Liver (tissue), 9 donors: ENCODE data around the gene PTPN12. TPM values are rescaled to one million over a fixed set of nuclear protein-coding genes. Genes with fewer than 3 reads are reported as not detected.

ENCODE experiments used
- DNase-seq: peaks from one replicate; pipeline ENCODE4 v3.0.0-alpha.2; 2017; ENCODE audit warnings: low spot score
- H3K27ac ChIP-seq, 2 donors: one replicate each; pipeline ENCODE4 v1.7.0; 2013; ENCODE audit warnings: inconsistent platforms in 2 of 2, low read length in 2 of 2, control low read depth in 1 of 2, low read depth in 1 of 2, mild to moderate bottlenecking in 1 of 2
- H3K27me3 ChIP-seq, 4 donors: one replicate each; pipeline versions ENCODE4 v1.6.1 to v1.7.0; 2013; ENCODE audit warnings: low read length in 3 of 4, inconsistent platforms in 1 of 4, mild to moderate bottlenecking in 1 of 4, moderate library complexity in 1 of 4; ENCODE audit not compliant: control insufficient read depth in 4 of 4, insufficient read depth in 4 of 4
- H3K36me3 ChIP-seq, 4 donors: one replicate each; pipeline versions ENCODE4 v1.6.1 to v1.7.0; 2013; ENCODE audit warnings: low read length in 3 of 4, mild to moderate bottlenecking in 3 of 4, low read depth in 1 of 4, moderate library complexity in 1 of 4; ENCODE audit not compliant: control insufficient read depth in 4 of 4, insufficient read depth in 3 of 4
- H3K4me1 ChIP-seq, 4 donors: one replicate each; pipeline versions ENCODE4 v1.6.1 to v1.7.0; 2013; ENCODE audit warnings: low read length in 3 of 4, mild to moderate bottlenecking in 3 of 4, moderate library complexity in 1 of 4; ENCODE audit not compliant: control insufficient read depth in 4 of 4, insufficient read depth in 4 of 4
- H3K4me3 ChIP-seq, 3 donors: one replicate each; pipeline versions ENCODE4 v1.6.1 to v1.7.0; 2013; ENCODE audit warnings: low read length in 3 of 3, control low read depth in 1 of 3, low read depth in 1 of 3, mild to moderate bottlenecking in 1 of 3
- H3K9ac ChIP-seq, 2 donors: one replicate each; pipeline ENCODE4 v1.7.0; 2013; ENCODE audit warnings: low read length in 2 of 2, mild to moderate bottlenecking in 2 of 2, moderate library complexity in 2 of 2, control low read depth in 1 of 2, low read depth in 1 of 2
- H3K9me3 ChIP-seq, 4 donors: one replicate each; pipeline versions ENCODE4 v1.6.1 to v1.7.0; 2013; ENCODE audit warnings: low read length in 3 of 4; ENCODE audit not compliant: control insufficient read depth in 4 of 4
- FOXA2 ChIP-seq: IDR thresholded peaks from 2 replicates; pipeline ENCODE4 v1.6.1; 2016; ENCODE audit warnings: antibody characterized with exemption
- GABPA ChIP-seq, 2 donors: IDR thresholded peaks in 1 of 2; conservative IDR thresholded peaks in 1 of 2; 2 replicates each; pipeline ENCODE4 v1.6.1; 2016; ENCODE audit warnings: antibody characterized with exemption in 2 of 2, mild to moderate bottlenecking in 1 of 2, moderate library complexity in 1 of 2
- MAX ChIP-seq: IDR thresholded peaks from 2 replicates; pipeline ENCODE4 v1.6.1; 2016; ENCODE audit warnings: antibody characterized with exemption
- NR2F2 ChIP-seq: IDR thresholded peaks from 2 replicates; pipeline ENCODE4 v1.6.1; 2016; ENCODE audit warnings: antibody characterized with exemption
- RAD21 ChIP-seq, 2 donors: IDR thresholded peaks; 2 replicates each; pipeline ENCODE4 v1.6.1; 2016; ENCODE audit warnings: antibody characterized with exemption in 2 of 2, mild to moderate bottlenecking in 2 of 2
- RXRA ChIP-seq, 2 donors: IDR thresholded peaks; 2 replicates each; pipeline ENCODE4 v1.6.1; 2017 to 2018; ENCODE audit warnings: antibody characterized with exemption in 2 of 2, mild to moderate bottlenecking in 1 of 2
- SP1 ChIP-seq: IDR thresholded peaks from 2 replicates; pipeline ENCODE4 v1.6.1; 2018; ENCODE audit warnings: antibody characterized with exemption, mild to moderate bottlenecking
- TAF1 ChIP-seq: conservative IDR thresholded peaks from 2 replicates; pipeline ENCODE4 v1.6.1; 2016; ENCODE audit warnings: antibody characterized with exemption, mild to moderate bottlenecking
- YY1 ChIP-seq: IDR thresholded peaks from 2 replicates; pipeline ENCODE4 v1.6.1; 2016; ENCODE audit warnings: antibody characterized with exemption, mild to moderate bottlenecking
- ZBTB33 ChIP-seq: IDR thresholded peaks from 2 replicates; pipeline ENCODE4 v1.6.1; 2016; ENCODE audit warnings: antibody characterized with exemption
- WGBS: extraction: QIAGEN DNeasy Blood & Tissue Kit; methylation state at CpG from one replicate; pipeline ENCODE4 v1.1.7; 2013; 5-methylcytosine and 5-hydroxymethylcytosine counted together
- polyA plus RNA-seq, 2 donors: library from polyadenylated mRNA; stranded (reverse) in 1 of 2; unstranded in 1 of 2; fragments of 200-250 nt in 1 of 2; fragments of >200 nt in 1 of 2; fragmentation: Nextera tagmentation in 1 of 2; extraction: Ambion mirVana in 1 of 2; gene quantifications; one replicate each; pipeline versions ENCODE4 v1.2.1 to v1.2.3, GENCODE V29; 2013 to 2015
- total RNA-seq, 2 donors: library from RNA; depleted of rRNA; stranded (reverse); fragments of >200 nt; gene quantifications; one replicate each; pipeline ENCODE4 v1.2.3, GENCODE V29; 2014
- TF ChIP-seq, protein P1 (sequence below): IDR thresholded peaks from 2 replicates; pipeline ENCODE4 v1.6.1; 2016; ENCODE audit warnings: antibody characterized with exemption
- TF ChIP-seq, protein P2 (sequence below): fragments of 150-350 bp; IDR thresholded peaks from 2 replicates; pipeline ENCODE4 v1.5.1; 2017; ENCODE audit warnings: improper control_type of control experiment, low read depth, low read length; ENCODE audit not compliant: missing input control
- donor health status: healthy.
- donor health status: healthy.
- donor health status: healthy.
- donor health status: healthy.
- donor health status: healthy.

Gene PTPN12
- total and polyA plus RNA-seq, 4 donors = 10.1 to 18.6 (median 15.3) TPM

DNA sequence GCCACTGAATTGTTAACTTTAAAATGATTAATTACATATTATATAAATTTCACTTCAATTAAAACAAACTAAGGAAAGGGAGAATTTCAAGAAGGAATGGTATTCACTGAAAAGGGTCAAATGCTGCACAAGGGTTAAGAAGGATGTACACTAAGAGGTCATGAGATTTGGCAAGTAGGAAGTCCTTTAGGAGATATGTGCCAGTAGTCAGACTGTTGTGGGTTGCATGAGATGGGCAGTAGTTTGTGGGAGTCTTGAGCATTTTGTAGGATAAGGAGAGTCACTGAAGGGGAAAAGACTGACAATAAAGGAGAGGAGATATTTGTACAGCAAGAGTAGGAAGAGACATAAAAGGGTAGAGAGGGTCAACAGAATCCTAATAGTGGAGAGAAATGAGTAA, 12.4 kb upstream of the PTPN12 start:
- H3K9ac ChIP-seq = no peak overlapping the region
- no peaks in the 10 kb centered on the region for H3K4me1 ChIP-seq
- TF ChIP-seq, protein P1, sequence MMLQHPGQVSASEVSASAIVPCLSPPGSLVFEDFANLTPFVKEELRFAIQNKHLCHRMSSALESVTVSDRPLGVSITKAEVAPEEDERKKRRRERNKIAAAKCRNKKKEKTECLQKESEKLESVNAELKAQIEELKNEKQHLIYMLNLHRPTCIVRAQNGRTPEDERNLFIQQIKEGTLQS = no peak
- no peak for TF ChIP-seq RAD21 (IDR thresholded peaks at IDR 0.05)
- no peak for TF ChIP-seq FOXA2
- no peak for TF ChIP-seq SP1
- TF ChIP-seq MAX = no peak
- TF ChIP-seq, protein P2, sequence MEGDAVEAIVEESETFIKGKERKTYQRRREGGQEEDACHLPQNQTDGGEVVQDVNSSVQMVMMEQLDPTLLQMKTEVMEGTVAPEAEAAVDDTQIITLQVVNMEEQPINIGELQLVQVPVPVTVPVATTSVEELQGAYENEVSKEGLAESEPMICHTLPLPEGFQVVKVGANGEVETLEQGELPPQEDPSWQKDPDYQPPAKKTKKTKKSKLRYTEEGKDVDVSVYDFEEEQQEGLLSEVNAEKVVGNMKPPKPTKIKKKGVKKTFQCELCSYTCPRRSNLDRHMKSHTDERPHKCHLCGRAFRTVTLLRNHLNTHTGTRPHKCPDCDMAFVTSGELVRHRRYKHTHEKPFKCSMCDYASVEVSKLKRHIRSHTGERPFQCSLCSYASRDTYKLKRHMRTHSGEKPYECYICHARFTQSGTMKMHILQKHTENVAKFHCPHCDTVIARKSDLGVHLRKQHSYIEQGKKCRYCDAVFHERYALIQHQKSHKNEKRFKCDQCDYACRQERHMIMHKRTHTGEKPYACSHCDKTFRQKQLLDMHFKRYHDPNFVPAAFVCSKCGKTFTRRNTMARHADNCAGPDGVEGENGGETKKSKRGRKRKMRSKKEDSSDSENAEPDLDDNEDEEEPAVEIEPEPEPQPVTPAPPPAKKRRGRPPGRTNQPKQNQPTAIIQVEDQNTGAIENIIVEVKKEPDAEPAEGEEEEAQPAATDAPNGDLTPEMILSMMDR = no peak
- TF ChIP-seq NR2F2 = no peak
- TF ChIP-seq GABPA (IDR thresholded peaks at IDR 0.05 in 1 of 2, conservative IDR thresholded peaks at IDR 0.05 in 1 of 2) = no peak
- no peak for TF ChIP-seq RXRA (IDR thresholded peaks at IDR 0.05)
- no peak for TF ChIP-seq ZBTB33
- TF ChIP-seq YY1 = no peak
- H3K9me3 ChIP-seq = no peaks in the 10 kb centered on the region
- H3K27me3 ChIP-seq = no peaks in the 10 kb centered on the region
- no peak for DNase-seq
- no peaks in the 10 kb centered on the region for H3K36me3 ChIP-seq
- no peak overlapping the region for H3K4me3 ChIP-seq
- H3K27ac ChIP-seq = no peak overlapping the region

DNA sequence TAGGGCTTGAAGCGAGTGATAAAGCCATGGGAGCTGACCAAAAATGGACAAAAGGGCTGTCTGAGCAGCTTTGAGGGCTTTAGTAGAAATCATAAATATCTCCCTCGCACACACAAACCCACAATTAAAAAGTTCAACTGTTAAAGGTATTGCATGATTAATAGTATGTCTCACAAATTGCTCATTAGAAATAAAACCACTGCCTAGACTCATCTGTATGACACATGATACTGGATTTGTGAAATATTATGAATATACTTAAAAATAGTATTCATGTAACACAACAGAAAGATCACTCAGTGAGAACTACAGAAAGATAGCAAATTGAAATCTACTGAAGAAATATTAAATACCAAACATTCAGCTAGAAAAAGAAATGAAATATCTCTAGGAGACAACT, 11.9 kb upstream of the PTPN12 start:
- Histone ChIP-seq H3K9me3 (no peaks in the 10 kb centered on the region), H3K36me3 (no peaks in the 10 kb centered on the region), H3K27ac (no peak overlapping the region), H3K4me1 (no peaks in the 10 kb centered on the region), H3K4me3 (no peak overlapping the region), H3K9ac (no peak overlapping the region), H3K27me3 (no peaks in the 10 kb centered on the region)
- 96% methylated on average over 2 of the region's 2 CpGs for WGBS
- DNase-seq = no peak
- TF ChIP-seq NR2F2 (no peak), TAF1 (no peak), MAX (no peak)
- TF ChIP-seq, protein P2 = no peak
- TF ChIP-seq, protein P1 = no peak
